ENCODE measurements around the gene C1RL. TPM values are rescaled to one million over a fixed set of nuclear protein-coding genes. Genes with fewer than 3 reads are reported as not detected.

The C1RL gene
- total and polyA plus RNA-seq, 2 donors (not counting 1 experiment from before 2014, with no cell fraction given), result 13.5 to 24.9 TPM

GRCh38 chr12:7150841-7151240 is 41.8 kb upstream of the C1RL start:
- Histone ChIP-seq H3K79me2 (ENCODE audit: control insufficient read depth, insufficient read depth, low read length) (no peaks in the 10 kb centered on the region), H3K9me3 (ENCODE audit: control extremely low read depth in 1 of 3, control insufficient read depth in 2 of 3, insufficient read depth in 1 of 3, low read length in 2 of 3) (no peaks in the 10 kb centered on the region), H3K4me3 (ENCODE audit: control extremely low read depth in 1 of 5, extremely low read depth in 1 of 5, insufficient read depth in 1 of 5, low read depth in 2 of 5, low read length in 4 of 5) (no peak overlapping the region), H3K27ac (ENCODE audit: low read length in 2 of 2) (no peak overlapping the region), H2AFZ (ENCODE audit: insufficient read depth, low read depth, low read length, poor library complexity, severe bottlenecking) (no peak overlapping the region), H3K36me3 (replicated peaks in 1 of 2; ENCODE audit: control extremely low read depth in 1 of 2, control insufficient read depth in 1 of 2, extremely low read depth in 1 of 2, insufficient read depth in 2 of 2, low read length in 1 of 2) (peaks cover 1 to 32% of the 10 kb centered on the region in 2 experiments), H3K27me3 (replicated peaks in 1 of 4; ENCODE audit: control extremely low read depth in 1 of 4, control insufficient read depth in 3 of 4, insufficient read depth in 4 of 4, low read length in 3 of 4) (no peaks in the 10 kb centered on the region), H3K4me1 (ENCODE audit: control insufficient read depth in 2 of 2, insufficient read depth in 2 of 2, low read length in 2 of 2) (no peaks in the 10 kb centered on the region), H3K9ac (ENCODE audit: low read length) (no peak overlapping the region), H3K4me2 (replicated peaks; ENCODE audit: low read depth, low read length, poor library complexity, severe bottlenecking) (no peak overlapping the region), H4K20me1 (ENCODE audit: control insufficient read depth, insufficient read depth, low read length, poor library complexity, severe bottlenecking) (no peaks in the 10 kb centered on the region)
- ATAC-seq (ENCODE audit: low read depth) (no peak), DNase-seq (no peak)
- TF ChIP-seq EZH2 (IDR thresholded peaks at IDR 0.05; ENCODE audit: borderline replicate concordance, insufficient read depth, low read depth, low read length, poor library complexity, severe bottlenecking), result no peak
- TF ChIP-seq, protein P1, sequence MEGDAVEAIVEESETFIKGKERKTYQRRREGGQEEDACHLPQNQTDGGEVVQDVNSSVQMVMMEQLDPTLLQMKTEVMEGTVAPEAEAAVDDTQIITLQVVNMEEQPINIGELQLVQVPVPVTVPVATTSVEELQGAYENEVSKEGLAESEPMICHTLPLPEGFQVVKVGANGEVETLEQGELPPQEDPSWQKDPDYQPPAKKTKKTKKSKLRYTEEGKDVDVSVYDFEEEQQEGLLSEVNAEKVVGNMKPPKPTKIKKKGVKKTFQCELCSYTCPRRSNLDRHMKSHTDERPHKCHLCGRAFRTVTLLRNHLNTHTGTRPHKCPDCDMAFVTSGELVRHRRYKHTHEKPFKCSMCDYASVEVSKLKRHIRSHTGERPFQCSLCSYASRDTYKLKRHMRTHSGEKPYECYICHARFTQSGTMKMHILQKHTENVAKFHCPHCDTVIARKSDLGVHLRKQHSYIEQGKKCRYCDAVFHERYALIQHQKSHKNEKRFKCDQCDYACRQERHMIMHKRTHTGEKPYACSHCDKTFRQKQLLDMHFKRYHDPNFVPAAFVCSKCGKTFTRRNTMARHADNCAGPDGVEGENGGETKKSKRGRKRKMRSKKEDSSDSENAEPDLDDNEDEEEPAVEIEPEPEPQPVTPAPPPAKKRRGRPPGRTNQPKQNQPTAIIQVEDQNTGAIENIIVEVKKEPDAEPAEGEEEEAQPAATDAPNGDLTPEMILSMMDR (IDR thresholded peaks at IDR 0.05), result no peak
- WGBS (ENCODE audit: insufficient coverage), result 100% methylated on average over 2 of the region's 6 CpGs
- CTCF ChIA-PET, result interaction anchor here (0.7 to 1.6 kb wide), 2 partner anchors 10 to 15 kb away, joined by 3 to 8 read pairs; no protein-coding TSS in a partner anchor
- no peaks in the 10 kb centered on the region for H3K4me1 Mint-ChIP-seq
- H3K27ac Mint-ChIP-seq, result no peak overlapping the region
- intact Hi-C loops (cut with micrococcal nuclease), result no loop called here
- H3K9me3 Mint-ChIP-seq (ENCODE audit: insufficient read depth), result no peaks in the 10 kb centered on the region
- no peaks in the 10 kb centered on the region for H3K27me3 Mint-ChIP-seq
- H3K4me3 Mint-ChIP-seq, result no peak overlapping the region
- POLR2A ChIA-PET, result no interaction called here

- Histone ChIP-seq H3K4me3 (ENCODE audit: control extremely low read depth in 1 of 5, extremely low read depth in 1 of 5, insufficient read depth in 1 of 5, low read depth in 2 of 5, low read length in 4 of 5) (no peak overlapping the region), H3K79me2 (ENCODE audit: control insufficient read depth, insufficient read depth, low read length) (no peaks in the 10 kb centered on the region), H3K27me3 (replicated peaks in 1 of 4; ENCODE audit: control extremely low read depth in 1 of 4, control insufficient read depth in 3 of 4, insufficient read depth in 4 of 4, low read length in 3 of 4) (no peaks in the 10 kb centered on the region), H3K4me1 (ENCODE audit: control insufficient read depth in 2 of 2, insufficient read depth in 2 of 2, low read length in 2 of 2) (no peaks in the 10 kb centered on the region), H3K4me2 (replicated peaks; ENCODE audit: low read depth, low read length, poor library complexity, severe bottlenecking) (no peak overlapping the region), H3K9ac (ENCODE audit: low read length) (no peak overlapping the region), H3K27ac (ENCODE audit: low read length in 2 of 2) (no peak overlapping the region), H2AFZ (ENCODE audit: insufficient read depth, low read depth, low read length, poor library complexity, severe bottlenecking) (no peak overlapping the region), H4K20me1 (ENCODE audit: control insufficient read depth, insufficient read depth, low read length, poor library complexity, severe bottlenecking) (no peaks in the 10 kb centered on the region), H3K36me3 (replicated peaks in 1 of 2; ENCODE audit: control extremely low read depth in 1 of 2, control insufficient read depth in 1 of 2, extremely low read depth in 1 of 2, insufficient read depth in 2 of 2, low read length in 1 of 2) (peaks cover 1 to 28% of the 10 kb centered on the region in 2 experiments), H3K9me3 (ENCODE audit: control extremely low read depth in 1 of 3, control insufficient read depth in 2 of 3, insufficient read depth in 1 of 3, low read length in 2 of 3) (no peaks in the 10 kb centered on the region)
- H3K4me3 Mint-ChIP-seq, result no peak overlapping the region
- 95% methylated on average over 7 of the region's 12 CpGs for WGBS (ENCODE audit: insufficient coverage)
- intact Hi-C loops (cut with micrococcal nuclease), result no loop called here
- H3K27ac Mint-ChIP-seq, result no peak overlapping the region
- ATAC-seq (ENCODE audit: low read depth) (no peak), DNase-seq (no peak)
- H3K27me3 Mint-ChIP-seq, result no peaks in the 10 kb centered on the region
- TF ChIP-seq, protein P1 (IDR thresholded peaks at IDR 0.05), result no peak
- TF ChIP-seq EZH2 (IDR thresholded peaks at IDR 0.05; ENCODE audit: borderline replicate concordance, insufficient read depth, low read depth, low read length, poor library complexity, severe bottlenecking), result no peak
- POLR2A ChIA-PET, result no interaction called here
- H3K4me1 Mint-ChIP-seq, result no peaks in the 10 kb centered on the region
- CTCF ChIA-PET, result interaction anchor here (0.7 to 1.6 kb wide), 2 partner anchors 9 to 14 kb away, joined by 3 to 8 read pairs; no protein-coding TSS in a partner anchor
- no peaks in the 10 kb centered on the region for H3K9me3 Mint-ChIP-seq (ENCODE audit: insufficient read depth)
These were observed 41.3 kb upstream of the C1RL start for GRCh38 chr12:7150356-7150755.

Data from B cell (primary cell).